ENCODE results near the gene JHY. TPM values are rescaled to one million over a fixed set of nuclear protein-coding genes. Genes with fewer than 3 reads are reported as not detected.

The JHY gene
- polyA plus RNA-seq, 2 donors, result 0.77 to 0.82 TPM

GRCh38 chr11:122984186-122985011 lies 101.8 kb downstream of the JHY start:
- no peak overlapping the region for H3K27ac ChIP-seq (ENCODE audit: low read depth in 2 of 2, low read length in 1 of 2)
- H3K27me3 ChIP-seq (ENCODE audit: control insufficient read depth in 1 of 2, insufficient read depth in 2 of 2, low read length in 2 of 2), result peaks cover 15 to 16% of the 10 kb centered on the region in 2 donors
- H3K36me3 ChIP-seq (ENCODE audit: control insufficient read depth in 2 of 2, insufficient read depth in 2 of 2, low read length in 1 of 2), result no peaks in the 10 kb centered on the region
- WGBS, 2 donors, result 1% methylated on average over 59 of the region's 59 CpGs
- H3K9me3 ChIP-seq (ENCODE audit: control insufficient read depth in 2 of 2, insufficient read depth in 1 of 2, low read depth in 1 of 2, low read length in 1 of 2), result peaks cover 3% of the 10 kb centered on the region in 2 donors
- peaks cover 8% of the 10 kb centered on the region in 2 donors for H3K4me1 ChIP-seq (ENCODE audit: control insufficient read depth in 2 of 2, insufficient read depth in 2 of 2, low read length in 1 of 2)
- H3K4me3 ChIP-seq (ENCODE audit: low read depth in 1 of 2, low read length in 2 of 2), result peak overlapping the region; percentile 41 to 61

- 27 to 30% methylated on average over 3 of the region's 3 CpGs for WGBS, 2 donors
These were observed 113.0 kb downstream of the JHY start for GRCh38 chr11:122995526-122995925.

DNA sequence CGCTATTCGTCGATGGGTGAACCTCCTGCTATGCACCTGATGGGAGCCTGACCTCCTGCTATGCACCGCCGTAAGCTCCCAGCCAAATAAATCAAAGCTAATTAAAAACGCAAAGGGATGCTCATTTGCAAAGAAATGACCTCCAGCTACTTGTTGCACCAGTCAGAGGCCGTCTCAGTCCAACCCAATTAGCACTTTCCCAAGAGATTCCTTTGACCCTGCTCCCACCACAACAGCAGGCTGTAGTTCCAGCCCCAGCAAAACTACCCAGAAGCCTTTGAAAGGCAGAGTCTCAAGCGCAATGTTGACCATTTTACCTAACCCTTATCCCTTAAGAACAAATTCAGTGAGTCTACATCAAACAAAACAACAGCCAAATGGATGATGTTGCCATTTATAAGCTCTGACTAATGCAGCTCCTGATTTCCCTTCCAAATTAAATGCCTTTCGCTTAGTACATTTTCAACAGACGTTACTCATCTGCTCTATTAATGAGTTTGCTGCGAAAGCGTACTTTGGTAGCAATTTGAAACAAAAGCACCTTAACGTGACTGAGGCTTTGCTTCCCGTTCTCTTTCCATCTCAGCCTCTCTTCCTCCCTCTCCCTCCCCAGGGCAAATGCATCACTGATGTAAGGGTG lies 116.3 kb downstream of the JHY start:
- Histone ChIP-seq H3K4me3 (ENCODE audit: low read depth in 1 of 2, low read length in 2 of 2) (no peak overlapping the region), H3K27me3 (ENCODE audit: control insufficient read depth in 1 of 2, insufficient read depth in 2 of 2, low read length in 2 of 2) (no peaks in the 10 kb centered on the region), H3K4me1 (ENCODE audit: control insufficient read depth in 2 of 2, insufficient read depth in 2 of 2, low read length in 1 of 2) (no peaks in the 10 kb centered on the region), H3K36me3 (ENCODE audit: control insufficient read depth in 2 of 2, insufficient read depth in 2 of 2, low read length in 1 of 2) (no peaks in the 10 kb centered on the region), H3K27ac (ENCODE audit: low read depth in 2 of 2, low read length in 1 of 2) (no peak overlapping the region), H3K9me3 (ENCODE audit: control insufficient read depth in 2 of 2, insufficient read depth in 1 of 2, low read depth in 1 of 2, low read length in 1 of 2) (no peaks in the 10 kb centered on the region)
- WGBS, 2 donors, result 38 to 41% methylated on average over 14 of the region's 14 CpGs

More at GRCh38 chr11:122995526-122995925, 113.0 kb downstream of the JHY start:
- Histone ChIP-seq H3K36me3 (ENCODE audit: control insufficient read depth in 2 of 2, insufficient read depth in 2 of 2, low read length in 1 of 2) (no peaks in the 10 kb centered on the region), H3K27ac (ENCODE audit: low read depth in 2 of 2, low read length in 1 of 2) (no peak overlapping the region), H3K9me3 (ENCODE audit: control insufficient read depth in 2 of 2, insufficient read depth in 1 of 2, low read depth in 1 of 2, low read length in 1 of 2) (no peaks in the 10 kb centered on the region), H3K4me3 (ENCODE audit: low read depth in 1 of 2, low read length in 2 of 2) (no peak overlapping the region), H3K4me1 (ENCODE audit: control insufficient read depth in 2 of 2, insufficient read depth in 2 of 2, low read length in 1 of 2) (no peaks in the 10 kb centered on the region), H3K27me3 (ENCODE audit: control insufficient read depth in 1 of 2, insufficient read depth in 2 of 2, low read length in 2 of 2) (peaks cover 0 to 2% of the 10 kb centered on the region in 2 donors)

- H3K4me1 ChIP-seq (ENCODE audit: control insufficient read depth in 2 of 2, insufficient read depth in 2 of 2, low read length in 1 of 2), result no peaks in the 10 kb centered on the region
- H3K27me3 ChIP-seq (ENCODE audit: control insufficient read depth in 1 of 2, insufficient read depth in 2 of 2, low read length in 2 of 2), result no peaks in the 10 kb centered on the region
- WGBS, 2 donors, result 84 to 85% methylated on average over 5 of the region's 5 CpGs
- H3K4me3 ChIP-seq (ENCODE audit: low read depth in 1 of 2, low read length in 2 of 2), result no peak overlapping the region
- H3K27ac ChIP-seq (ENCODE audit: low read depth in 2 of 2, low read length in 1 of 2), result no peak overlapping the region
- H3K36me3 ChIP-seq (ENCODE audit: control insufficient read depth in 2 of 2, insufficient read depth in 2 of 2, low read length in 1 of 2), result no peaks in the 10 kb centered on the region
- no peaks in the 10 kb centered on the region for H3K9me3 ChIP-seq (ENCODE audit: control insufficient read depth in 2 of 2, insufficient read depth in 1 of 2, low read depth in 1 of 2, low read length in 1 of 2)
These were observed 118.2 kb downstream of the JHY start for GRCh38 chr11:123000721-123001120.

- Histone ChIP-seq H3K27ac (ENCODE audit: low read depth in 2 of 2, low read length in 1 of 2) (no peak overlapping the region), H3K27me3 (ENCODE audit: control insufficient read depth in 1 of 2, insufficient read depth in 2 of 2, low read length in 2 of 2) (no peaks in the 10 kb centered on the region), H3K36me3 (ENCODE audit: control insufficient read depth in 2 of 2, insufficient read depth in 2 of 2, low read length in 1 of 2) (no peaks in the 10 kb centered on the region), H3K4me3 (ENCODE audit: low read depth in 1 of 2, low read length in 2 of 2) (no peak overlapping the region), H3K9me3 (ENCODE audit: control insufficient read depth in 2 of 2, insufficient read depth in 1 of 2, low read depth in 1 of 2, low read length in 1 of 2) (no peaks in the 10 kb centered on the region), H3K4me1 (ENCODE audit: control insufficient read depth in 2 of 2, insufficient read depth in 2 of 2, low read length in 1 of 2) (no peaks in the 10 kb centered on the region)
- 75 to 80% methylated on average over 5 of the region's 5 CpGs for WGBS, 2 donors
These were observed 124.4 kb downstream of the JHY start for GRCh38 chr11:123006860-123007542.

Other genes with a start within 250 kb of the JHY start
- gene UBASH3B, start 227.0 kb upstream of the JHY start, polyA plus RNA-seq, result under 1 TPM; 0.69 to 0.91 TPM
- gene CRTAM, start 44.3 kb upstream of the JHY start, polyA plus RNA-seq, result under 1 TPM; 0.08 to 0.14 TPM
- gene BSX, start 99.1 kb downstream of the JHY start, polyA plus RNA-seq, result not detected
- 100 to 1,000 TPM in 1 of 2 donors, 10 to 100 TPM in 1; 64.9 to 504 TPM for gene HSPA8, start 179.4 kb downstream of the JHY start, polyA plus RNA-seq